ENCODE results near the gene GPR27.

GPR27 gene

GRCh38 chr3:71785532-71786216 is 32.0 kb downstream of the GPR27 start:
- no peak for DNase-seq (ENCODE audit: low read depth in 1 of 2, low spot score in 1 of 2)

- no peak for DNase-seq (ENCODE audit: low read depth in 1 of 2, low spot score in 1 of 2)
These were observed 32.5 kb downstream of the GPR27 start for GRCh38 chr3:71786217-71786549.

GRCh38 chr3:71786551-71786950 is 32.9 kb downstream of the GPR27 start:
- no peak for DNase-seq (ENCODE audit: low read depth in 1 of 2, low spot score in 1 of 2)

- no peak for DNase-seq (ENCODE audit: low read depth in 1 of 2, low spot score in 1 of 2)
These were observed 34.3 kb downstream of the GPR27 start for GRCh38 chr3:71787851-71788405.

- no peak for DNase-seq (ENCODE audit: low read depth in 1 of 2, low spot score in 1 of 2)
These were observed 36.3 kb downstream of the GPR27 start for GRCh38 chr3:71789922-71790321.

GRCh38 chr3:71791634-71792033 is 38.0 kb downstream of the GPR27 start:
- DNase-seq (ENCODE audit: low read depth in 1 of 2, low spot score in 1 of 2), result no peak

- DNase-seq (ENCODE audit: low read depth in 1 of 2, low spot score in 1 of 2), result no peak
These were observed 42.6 kb downstream of the GPR27 start for GRCh38 chr3:71796290-71796689.

- no peak for DNase-seq (ENCODE audit: low read depth in 1 of 2, low spot score in 1 of 2)
These were observed 43.8 kb downstream of the GPR27 start for GRCh38 chr3:71797455-71797854.

- no peak for DNase-seq (ENCODE audit: low read depth in 1 of 2, low spot score in 1 of 2)
These were observed 46.4 kb downstream of the GPR27 start for GRCh38 chr3:71800023-71800422.

- DNase-seq (ENCODE audit: low read depth in 1 of 2, low spot score in 1 of 2), result no peak
These were observed 48.3 kb downstream of the GPR27 start for GRCh38 chr3:71801986-71802385.

- DNase-seq (ENCODE audit: low read depth in 1 of 2, low spot score in 1 of 2), result no peak
These were observed 49.6 kb downstream of the GPR27 start for GRCh38 chr3:71803248-71803647.

- no peak for DNase-seq (ENCODE audit: low read depth in 1 of 2, low spot score in 1 of 2)
These were observed 51.5 kb downstream of the GPR27 start for GRCh38 chr3:71805199-71805598.

GRCh38 chr3:71805691-71806090 is 52.0 kb downstream of the GPR27 start:
- no peak for DNase-seq (ENCODE audit: low read depth in 1 of 2, low spot score in 1 of 2)
